Measurements from ENCODE around the gene EFCAB7.

Gene EFCAB7

DNA sequence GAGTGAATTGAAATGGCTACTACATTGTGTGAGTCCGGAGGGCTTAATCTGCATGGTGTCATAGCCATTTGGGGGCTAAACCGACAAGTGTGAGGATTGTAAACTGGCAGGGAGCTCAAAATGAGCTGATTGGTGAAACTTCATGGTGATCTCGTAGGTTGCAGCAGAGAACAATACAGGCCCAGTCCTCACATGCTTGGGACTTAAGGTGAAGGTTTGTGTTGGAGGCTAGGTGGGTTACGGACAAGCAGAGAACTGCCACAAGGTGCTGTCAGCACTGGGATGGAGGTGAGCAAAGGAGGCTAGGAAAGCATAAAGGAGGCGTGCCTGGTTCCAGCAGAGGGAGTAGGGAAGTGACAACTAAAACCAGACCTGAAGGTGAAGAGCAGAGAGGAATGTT, 79.3 kb downstream of the EFCAB7 start:
- H3K4me3 ChIP-seq (replicated peaks; ENCODE audit: insufficient read depth, low read length): no peak overlapping the region

DNA sequence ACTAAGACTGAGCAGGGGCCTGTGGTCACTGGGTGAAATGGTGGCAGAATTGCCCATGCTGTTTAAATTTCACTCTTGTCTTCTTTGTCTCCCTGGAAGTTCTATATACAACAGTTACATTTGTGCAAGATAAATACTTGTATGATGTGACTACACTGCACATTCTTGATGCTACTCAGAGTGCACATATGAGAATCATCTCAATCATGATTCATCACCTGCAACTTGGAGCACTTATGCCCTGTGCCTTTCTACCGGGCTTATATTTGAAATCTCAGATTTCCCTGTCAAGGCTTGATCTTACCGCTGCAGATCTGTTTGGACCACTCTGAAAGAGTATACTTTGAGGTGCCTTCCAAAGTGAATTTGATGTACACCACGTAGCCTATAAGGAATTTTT, 80.5 kb downstream of the EFCAB7 start:
- no peaks in the 10 kb centered on the region for H3K27me3 ChIP-seq (ENCODE audit: insufficient read depth, poor library complexity, severe bottlenecking)
- H3K27ac ChIP-seq (replicated peaks): no peak overlapping the region
- no peak overlapping the region for H3K4me3 ChIP-seq (replicated peaks; ENCODE audit: insufficient read depth, low read length)
- DNase-seq (ENCODE audit: low read depth in 1 of 2, low spot score in 1 of 2): no peak
- TF ChIP-seq, protein P1, sequence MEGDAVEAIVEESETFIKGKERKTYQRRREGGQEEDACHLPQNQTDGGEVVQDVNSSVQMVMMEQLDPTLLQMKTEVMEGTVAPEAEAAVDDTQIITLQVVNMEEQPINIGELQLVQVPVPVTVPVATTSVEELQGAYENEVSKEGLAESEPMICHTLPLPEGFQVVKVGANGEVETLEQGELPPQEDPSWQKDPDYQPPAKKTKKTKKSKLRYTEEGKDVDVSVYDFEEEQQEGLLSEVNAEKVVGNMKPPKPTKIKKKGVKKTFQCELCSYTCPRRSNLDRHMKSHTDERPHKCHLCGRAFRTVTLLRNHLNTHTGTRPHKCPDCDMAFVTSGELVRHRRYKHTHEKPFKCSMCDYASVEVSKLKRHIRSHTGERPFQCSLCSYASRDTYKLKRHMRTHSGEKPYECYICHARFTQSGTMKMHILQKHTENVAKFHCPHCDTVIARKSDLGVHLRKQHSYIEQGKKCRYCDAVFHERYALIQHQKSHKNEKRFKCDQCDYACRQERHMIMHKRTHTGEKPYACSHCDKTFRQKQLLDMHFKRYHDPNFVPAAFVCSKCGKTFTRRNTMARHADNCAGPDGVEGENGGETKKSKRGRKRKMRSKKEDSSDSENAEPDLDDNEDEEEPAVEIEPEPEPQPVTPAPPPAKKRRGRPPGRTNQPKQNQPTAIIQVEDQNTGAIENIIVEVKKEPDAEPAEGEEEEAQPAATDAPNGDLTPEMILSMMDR (IDR thresholded peaks at IDR 0.05; ENCODE audit: insufficient read depth, low read length): no peak
- no peak for TF ChIP-seq POLR2AphosphoS5 (IDR thresholded peaks at IDR 0.05; ENCODE audit: low read depth)
- TF ChIP-seq, protein P2, sequence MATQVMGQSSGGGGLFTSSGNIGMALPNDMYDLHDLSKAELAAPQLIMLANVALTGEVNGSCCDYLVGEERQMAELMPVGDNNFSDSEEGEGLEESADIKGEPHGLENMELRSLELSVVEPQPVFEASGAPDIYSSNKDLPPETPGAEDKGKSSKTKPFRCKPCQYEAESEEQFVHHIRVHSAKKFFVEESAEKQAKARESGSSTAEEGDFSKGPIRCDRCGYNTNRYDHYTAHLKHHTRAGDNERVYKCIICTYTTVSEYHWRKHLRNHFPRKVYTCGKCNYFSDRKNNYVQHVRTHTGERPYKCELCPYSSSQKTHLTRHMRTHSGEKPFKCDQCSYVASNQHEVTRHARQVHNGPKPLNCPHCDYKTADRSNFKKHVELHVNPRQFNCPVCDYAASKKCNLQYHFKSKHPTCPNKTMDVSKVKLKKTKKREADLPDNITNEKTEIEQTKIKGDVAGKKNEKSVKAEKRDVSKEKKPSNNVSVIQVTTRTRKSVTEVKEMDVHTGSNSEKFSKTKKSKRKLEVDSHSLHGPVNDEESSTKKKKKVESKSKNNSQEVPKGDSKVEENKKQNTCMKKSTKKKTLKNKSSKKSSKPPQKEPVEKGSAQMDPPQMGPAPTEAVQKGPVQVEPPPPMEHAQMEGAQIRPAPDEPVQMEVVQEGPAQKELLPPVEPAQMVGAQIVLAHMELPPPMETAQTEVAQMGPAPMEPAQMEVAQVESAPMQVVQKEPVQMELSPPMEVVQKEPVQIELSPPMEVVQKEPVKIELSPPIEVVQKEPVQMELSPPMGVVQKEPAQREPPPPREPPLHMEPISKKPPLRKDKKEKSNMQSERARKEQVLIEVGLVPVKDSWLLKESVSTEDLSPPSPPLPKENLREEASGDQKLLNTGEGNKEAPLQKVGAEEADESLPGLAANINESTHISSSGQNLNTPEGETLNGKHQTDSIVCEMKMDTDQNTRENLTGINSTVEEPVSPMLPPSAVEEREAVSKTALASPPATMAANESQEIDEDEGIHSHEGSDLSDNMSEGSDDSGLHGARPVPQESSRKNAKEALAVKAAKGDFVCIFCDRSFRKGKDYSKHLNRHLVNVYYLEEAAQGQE (IDR thresholded peaks at IDR 0.05; ENCODE audit: insufficient replicate concordance, low read depth): no peak
- no peak for TF ChIP-seq SPI1 (IDR thresholded peaks at IDR 0.05; ENCODE audit: borderline replicate concordance, low read depth)
- no peak for TF ChIP-seq GABPA (IDR thresholded peaks at IDR 0.05; ENCODE audit: low read depth)

More for the DNA sequence above, 79.3 kb downstream of the EFCAB7 start:
- no peak for TF ChIP-seq POLR2AphosphoS5 (IDR thresholded peaks at IDR 0.05; ENCODE audit: low read depth)
- no peak for TF ChIP-seq GABPA (IDR thresholded peaks at IDR 0.05; ENCODE audit: low read depth)
- TF ChIP-seq SPI1 (IDR thresholded peaks at IDR 0.05; ENCODE audit: borderline replicate concordance, low read depth): no peak
- TF ChIP-seq, protein P1 (IDR thresholded peaks at IDR 0.05; ENCODE audit: insufficient read depth, low read length): no peak
- TF ChIP-seq, protein P2 (IDR thresholded peaks at IDR 0.05; ENCODE audit: insufficient replicate concordance, low read depth): no peak
- H3K27ac ChIP-seq (replicated peaks): no peak overlapping the region
- no peak for DNase-seq (ENCODE audit: low read depth in 1 of 2, low spot score in 1 of 2)
- H3K27me3 ChIP-seq (ENCODE audit: insufficient read depth, poor library complexity, severe bottlenecking): no peaks in the 10 kb centered on the region

- Histone ChIP-seq H3K4me3 (replicated peaks; ENCODE audit: insufficient read depth, low read length) (no peak overlapping the region), H3K27me3 (ENCODE audit: insufficient read depth, poor library complexity, severe bottlenecking) (no peaks in the 10 kb centered on the region), H3K27ac (replicated peaks) (no peak overlapping the region)
- DNase-seq (ENCODE audit: low read depth in 1 of 2, low spot score in 1 of 2): no peak
- TF ChIP-seq SPI1 (IDR thresholded peaks at IDR 0.05; ENCODE audit: borderline replicate concordance, low read depth) (no peak), POLR2AphosphoS5 (IDR thresholded peaks at IDR 0.05; ENCODE audit: low read depth) (no peak), GABPA (IDR thresholded peaks at IDR 0.05; ENCODE audit: low read depth) (no peak)
- TF ChIP-seq, protein P2 (IDR thresholded peaks at IDR 0.05; ENCODE audit: insufficient replicate concordance, low read depth): no peak
- TF ChIP-seq, protein P1 (IDR thresholded peaks at IDR 0.05; ENCODE audit: insufficient read depth, low read length): no peak
Measured at GRCh38 chr1:63607322-63607721, 84.0 kb downstream of the EFCAB7 start.

All from HL-60 (cell line).